Calu3 (cell line): ENCODE results near the gene ZBTB8OS. TPM values are rescaled to one million over a fixed set of nuclear protein-coding genes. Genes with fewer than 3 reads are reported as not detected.

Experiments
- BruUV-seq: library from RNA; stranded (reverse); fragments of 400-500 nt; replicated peaks from 2 replicates; lab custom pipeline; 2021; lab: Mats Ljungman, UMichigan
- CTCF ChIA-PET: fragments of 300-600 bp; sonication (Branson Sonifier 250); formaldehyde crosslinking; loops from one replicate; lab custom pipeline; 2022; ENCODE audit warnings: antibody characterized with exemption; lab: Charles Lee
- DNase-seq: peaks from one replicate; pipeline ENCODE4 v3.0.0; 2022
- H3K27ac Mint-ChIP-seq: one replicate; pipeline ENCODE4 v1.8.0; 2022; ENCODE audit warnings: mixed read lengths; ENCODE audit not compliant: unreplicated experiment
- H3K27me3 Mint-ChIP-seq: one replicate; pipeline ENCODE4 v1.8.0; 2022; ENCODE audit warnings: mixed read lengths; ENCODE audit not compliant: unreplicated experiment
- H3K36me3 Mint-ChIP-seq: one replicate; pipeline ENCODE4 v1.8.0; 2022; ENCODE audit warnings: mild to moderate bottlenecking, moderate library complexity, mixed read lengths; ENCODE audit not compliant: insufficient read depth, unreplicated experiment
- H3K4me1 Mint-ChIP-seq: one replicate; pipeline ENCODE4 v1.8.0; 2022; ENCODE audit warnings: mild to moderate bottlenecking, low read depth, mixed read lengths; ENCODE audit not compliant: unreplicated experiment
- H3K4me3 Mint-ChIP-seq: one replicate; pipeline ENCODE4 v1.8.0; 2022; ENCODE audit warnings: mild to moderate bottlenecking, low read depth, moderate library complexity, mixed read lengths; ENCODE audit not compliant: unreplicated experiment
- H3K9me3 Mint-ChIP-seq: one replicate; pipeline ENCODE4 v1.8.0; 2022; ENCODE audit warnings: low read depth, mixed read lengths; ENCODE audit not compliant: unreplicated experiment
- intact Hi-C: fragments of 100-400 bp; cut with micrococcal nuclease; formaldehyde crosslinking; loops from one replicate; pipeline ENCODE4 v1.10.0; 2022; ENCODE audit not compliant: unreplicated experiment
- total RNA-seq: library from RNA; stranded (reverse); gene quantifications from 2 replicates; pipeline ENCODE4 v1.2.3, GENCODE V29; 2022
- TF ChIP-seq, protein P1 (sequence below): fragments of 200-600 bp; IDR thresholded peaks from one replicate; pipeline ENCODE4 v1.8.0; 2022; ENCODE audit warnings: antibody characterized with exemption; ENCODE audit not compliant: unreplicated experiment

ZBTB8OS gene
- total RNA-seq, 1 experiment from 2014 or later = 51.6 TPM

DNA sequence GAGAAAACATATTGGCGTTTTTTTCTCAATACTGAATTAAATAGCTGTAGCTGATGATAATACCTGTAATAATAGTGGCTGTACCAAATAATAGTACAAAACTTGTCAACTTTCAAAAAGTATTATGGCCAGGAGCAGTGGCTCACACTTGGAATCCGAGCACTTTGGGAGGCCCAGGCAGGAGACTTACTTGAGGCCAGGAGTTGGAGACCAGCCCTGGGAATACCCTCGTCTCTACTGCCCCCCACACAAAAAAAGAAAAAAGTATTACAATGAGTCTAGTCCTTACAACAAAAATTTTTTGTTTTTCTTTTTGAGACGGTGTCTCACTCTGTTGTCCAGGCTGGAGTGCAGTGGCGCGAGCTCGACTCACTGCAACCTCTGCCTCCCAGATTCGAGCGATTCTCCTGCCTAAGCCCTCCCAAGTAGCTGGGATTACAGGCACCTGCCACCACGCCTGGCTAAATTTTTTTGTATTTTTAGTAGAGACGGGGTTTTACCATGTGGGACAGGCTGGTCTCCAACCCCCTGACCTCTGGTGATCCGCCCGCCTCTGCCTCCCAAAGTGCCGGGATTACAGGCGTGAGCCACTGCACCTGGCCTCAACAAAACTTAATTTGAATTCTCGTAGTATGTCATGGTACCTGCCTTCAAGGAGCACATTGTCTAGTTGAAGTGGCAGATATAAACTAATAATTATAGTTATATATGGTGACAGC is 2.1 kb upstream of the ZBTB8OS start:
- peak overlapping the region; percentile 94 for H3K4me3 Mint-ChIP-seq
- no peaks in the 10 kb centered on the region for H3K27me3 Mint-ChIP-seq
- no TSS peak for BruUV-seq
- TF ChIP-seq, protein P1, sequence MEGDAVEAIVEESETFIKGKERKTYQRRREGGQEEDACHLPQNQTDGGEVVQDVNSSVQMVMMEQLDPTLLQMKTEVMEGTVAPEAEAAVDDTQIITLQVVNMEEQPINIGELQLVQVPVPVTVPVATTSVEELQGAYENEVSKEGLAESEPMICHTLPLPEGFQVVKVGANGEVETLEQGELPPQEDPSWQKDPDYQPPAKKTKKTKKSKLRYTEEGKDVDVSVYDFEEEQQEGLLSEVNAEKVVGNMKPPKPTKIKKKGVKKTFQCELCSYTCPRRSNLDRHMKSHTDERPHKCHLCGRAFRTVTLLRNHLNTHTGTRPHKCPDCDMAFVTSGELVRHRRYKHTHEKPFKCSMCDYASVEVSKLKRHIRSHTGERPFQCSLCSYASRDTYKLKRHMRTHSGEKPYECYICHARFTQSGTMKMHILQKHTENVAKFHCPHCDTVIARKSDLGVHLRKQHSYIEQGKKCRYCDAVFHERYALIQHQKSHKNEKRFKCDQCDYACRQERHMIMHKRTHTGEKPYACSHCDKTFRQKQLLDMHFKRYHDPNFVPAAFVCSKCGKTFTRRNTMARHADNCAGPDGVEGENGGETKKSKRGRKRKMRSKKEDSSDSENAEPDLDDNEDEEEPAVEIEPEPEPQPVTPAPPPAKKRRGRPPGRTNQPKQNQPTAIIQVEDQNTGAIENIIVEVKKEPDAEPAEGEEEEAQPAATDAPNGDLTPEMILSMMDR = no peak
- CTCF ChIA-PET = no interaction called here
- no peak for DNase-seq
- intact Hi-C loops = no loop called here
- H3K4me1 Mint-ChIP-seq = peaks cover 9% of the 10 kb centered on the region
- peak overlapping the region; percentile 100 for H3K27ac Mint-ChIP-seq
- H3K36me3 Mint-ChIP-seq = peaks cover 76% of the 10 kb centered on the region
- no peaks in the 10 kb centered on the region for H3K9me3 Mint-ChIP-seq

DNA sequence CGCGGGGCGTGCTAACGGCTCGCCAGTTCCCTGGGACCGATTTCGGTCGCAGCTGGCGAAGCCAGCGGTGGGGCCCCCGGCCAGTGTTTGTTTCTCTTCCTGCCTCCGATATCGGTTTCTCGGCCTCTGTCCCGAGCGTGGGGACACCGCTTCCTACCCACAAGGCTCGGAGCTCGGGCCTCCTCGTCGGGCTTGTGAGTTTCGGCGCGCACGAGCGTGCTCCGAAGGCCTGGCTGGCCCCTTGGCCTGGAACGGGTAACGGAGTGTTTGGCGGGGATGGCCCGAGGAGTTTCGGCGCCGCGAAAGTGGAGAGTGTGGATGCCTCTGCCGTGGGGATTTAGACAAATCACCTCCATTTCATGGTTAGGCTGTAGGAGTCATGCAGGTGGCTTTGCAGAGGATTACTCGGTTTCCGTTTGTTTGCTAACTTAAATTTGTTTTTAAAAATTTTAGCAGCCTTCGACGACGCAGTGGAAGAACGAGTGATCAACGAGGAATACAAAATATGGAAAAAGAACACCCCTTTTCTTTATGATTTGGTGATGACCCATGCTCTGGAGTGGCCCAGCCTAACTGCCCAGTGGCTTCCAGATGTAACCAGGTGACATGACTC is 1.2 kb upstream of the ZBTB8OS start:
- Mint-ChIP-seq H3K9me3 (no peaks in the 10 kb centered on the region), H3K27ac (peak overlapping the region; percentile 100), H3K4me3 (peak overlapping the region; percentile 94), H3K27me3 (no peaks in the 10 kb centered on the region), H3K36me3 (peaks cover 68% of the 10 kb centered on the region), H3K4me1 (peaks cover 9% of the 10 kb centered on the region)
- DNase-seq = no peak
- intact Hi-C loops = no loop called here
- CTCF ChIA-PET = interaction anchor here (1.2 to 1.6 kb wide), 3 partner anchors 61 to 203 kb away, joined by 3 to 8 read pairs (median 5); no protein-coding TSS in a partner anchor
- TF ChIP-seq, protein P1 = no peak
- no TSS peak for BruUV-seq

DNA sequence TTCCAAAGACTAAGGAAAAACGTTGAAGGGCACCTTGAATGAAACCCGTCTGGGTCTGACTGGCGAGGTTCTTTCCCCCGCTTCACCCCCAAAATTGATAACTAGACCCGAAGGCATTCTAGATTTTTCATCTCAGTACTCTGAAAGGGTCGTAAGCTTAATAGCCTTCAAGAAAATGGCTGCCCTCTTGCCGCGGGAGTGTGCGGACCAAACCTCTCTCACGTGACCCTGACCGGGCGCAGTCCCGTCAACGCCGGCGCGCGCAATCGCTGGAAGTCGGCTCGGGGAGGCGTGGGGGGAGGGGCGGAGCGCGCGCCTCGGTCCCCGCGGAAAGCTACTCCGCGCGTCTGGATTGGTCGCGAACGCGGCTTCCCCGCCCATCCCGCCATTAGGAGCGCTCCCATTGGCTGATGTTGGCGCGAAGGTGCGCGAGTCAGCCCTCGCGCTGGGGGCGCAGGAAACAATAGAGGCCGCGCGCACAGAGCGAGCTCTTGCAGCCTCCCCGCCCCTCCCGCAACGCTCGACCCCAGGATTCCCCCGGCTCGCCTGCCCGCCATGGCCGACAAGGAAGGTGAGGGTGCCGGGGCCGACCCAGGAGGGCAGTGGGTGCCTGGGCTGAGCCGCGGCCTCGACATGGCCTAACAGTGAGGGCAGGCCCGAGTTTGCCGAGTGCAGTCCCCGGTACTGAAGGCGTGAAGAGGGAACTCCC is 556 bp upstream of the ZBTB8OS start, which contains the start of gene RBBP4:
Gene RBBP4, plus strand, starts transcription at position 457 of the 709 bp plus-strand sequence. Its CDS starts 99 bp downstream, at position 556.
- TF ChIP-seq, protein P1 = no peak
- DNase-seq = peak; percentile 99
- peaks cover 9% of the 10 kb centered on the region for H3K4me1 Mint-ChIP-seq
- BruUV-seq = no TSS peak
- peaks cover 63% of the 10 kb centered on the region for H3K36me3 Mint-ChIP-seq
- H3K27ac Mint-ChIP-seq = peak within 1 kb of the TSS; percentile 100
- no peaks in the 10 kb centered on the region for H3K27me3 Mint-ChIP-seq
- CTCF ChIA-PET = interaction anchor here (0.5 to 1.6 kb wide), 4 partner anchors 62 to 203 kb away, joined by 3 to 8 read pairs (median 4); no protein-coding TSS in a partner anchor
- no peaks in the 10 kb centered on the region for H3K9me3 Mint-ChIP-seq
- intact Hi-C loops = no loop called here
- H3K4me3 Mint-ChIP-seq = peak within 1 kb of the TSS; percentile 94
